ENCODE data around the gene WDR1.

- TF ChIP-seq ZNF565 (CRISPR knock-in tag; conservative IDR thresholded peaks at IDR 0.05; ENCODE audit: low read depth) (no peak), ISL1 (CRISPR knock-in tag; IDR thresholded peaks at IDR 0.05) (no peak), ESRRG (CRISPR knock-in tag; IDR thresholded peaks at IDR 0.05) (no peak)
Measured at GRCh38 chr4:10066206-10066605, 50.4 kb downstream of the WDR1 start.
